ENCODE measurements around the gene ARFGAP1. TPM values are rescaled to one million over a fixed set of nuclear protein-coding genes. Genes with fewer than 3 reads are reported as not detected.
"Not testable (repeated sequence)": the region's sequence is repeated elsewhere in the genome, so short reads cannot be mapped to it uniquely, and the experiment has no call there.

The ARFGAP1 gene
- total RNA-seq, 4 donors from 2014 or later, result 34.4 to 306 (median 99.3) TPM

GRCh38 chr20:63297796-63298572 is 25.4 kb downstream of the ARFGAP1 start:
- no peaks in the 10 kb centered on the region for H3K9me3 ChIP-seq
- H3K4me3 ChIP-seq, result no peak overlapping the region
- intact Hi-C loops (cut with DNase I; ENCODE audit: low total_unique reads), result no loop called here
- H3K27me3 ChIP-seq, result peaks cover 5 to 25% of the 10 kb centered on the region in 2 donors
- DNase-seq, result no peak
- no peaks in the 10 kb centered on the region for H3K36me3 ChIP-seq
- no peak overlapping the region for H3K27ac ChIP-seq
- H3K4me1 ChIP-seq, result no peaks in the 10 kb centered on the region
- TF ChIP-seq CTCF (IDR thresholded peaks at IDR 0.05) (no peak), POLR2A (IDR thresholded peaks at IDR 0.05) (no peak)

- H3K9me3 ChIP-seq, result no peaks in the 10 kb centered on the region
- no peak for DNase-seq
- no peak overlapping the region for H3K27ac ChIP-seq
- H3K4me3 ChIP-seq, result no peak overlapping the region
- intact Hi-C loops (cut with DNase I; ENCODE audit: low total_unique reads), result no loop called here
- TF ChIP-seq CTCF (IDR thresholded peaks at IDR 0.05), result no peak
- no peak for TF ChIP-seq POLR2A (IDR thresholded peaks at IDR 0.05)
- peaks cover 5 to 25% of the 10 kb centered on the region in 2 donors for H3K27me3 ChIP-seq
- no peaks in the 10 kb centered on the region for H3K4me1 ChIP-seq
- H3K36me3 ChIP-seq, result no peaks in the 10 kb centered on the region
Observed at GRCh38 chr20:63298731-63299312, 26.2 kb downstream of the ARFGAP1 start.

GRCh38 chr20:63301671-63302070 is 29.1 kb downstream of the ARFGAP1 start:
- Histone ChIP-seq H3K27me3 (peaks cover 5 to 19% of the 10 kb centered on the region in 2 donors), H3K9me3 (no peaks in the 10 kb centered on the region), H3K4me3 (no peak overlapping the region), H3K27ac (no peak overlapping the region), H3K36me3 (no peaks in the 10 kb centered on the region), H3K4me1 (no peaks in the 10 kb centered on the region)
- intact Hi-C loops (cut with DNase I; ENCODE audit: low total_unique reads), result no loop called here
- no peak for DNase-seq
- no peak for TF ChIP-seq CTCF (IDR thresholded peaks at IDR 0.05)
- no peak for TF ChIP-seq POLR2A (IDR thresholded peaks at IDR 0.05)

GRCh38 chr20:63303095-63303666 is 30.6 kb downstream of the ARFGAP1 start:
- Histone ChIP-seq H3K4me1 (no peaks in the 10 kb centered on the region), H3K9me3 (no peaks in the 10 kb centered on the region), H3K36me3 (no peaks in the 10 kb centered on the region), H3K27ac (no peak overlapping the region), H3K27me3 (peaks cover 0 to 10% of the 10 kb centered on the region in 2 donors), H3K4me3 (no peak overlapping the region)
- DNase-seq, result no peak
- TF ChIP-seq POLR2A (IDR thresholded peaks at IDR 0.05), result no peak
- TF ChIP-seq CTCF (IDR thresholded peaks at IDR 0.05), result no peak
- intact Hi-C loops (cut with DNase I; ENCODE audit: low total_unique reads), result no loop called here

- H3K27ac ChIP-seq, result no peak overlapping the region
- no peak overlapping the region for H3K4me3 ChIP-seq
- H3K27me3 ChIP-seq, result peaks cover 0 to 10% of the 10 kb centered on the region in 2 donors
- no peaks in the 10 kb centered on the region for H3K9me3 ChIP-seq
- intact Hi-C loops (cut with DNase I; ENCODE audit: low total_unique reads), result no loop called here
- no peaks in the 10 kb centered on the region for H3K36me3 ChIP-seq
- no peak for DNase-seq
- H3K4me1 ChIP-seq, result no peaks in the 10 kb centered on the region
- TF ChIP-seq CTCF (IDR thresholded peaks at IDR 0.05), result no peak
- no peak for TF ChIP-seq POLR2A (IDR thresholded peaks at IDR 0.05)
Observed at GRCh38 chr20:63305393-63305792, 32.8 kb downstream of the ARFGAP1 start.

- DNase-seq; H3K27me3 ChIP-seq; H3K27ac ChIP-seq; H3K36me3 ChIP-seq; H3K9me3 ChIP-seq; intact Hi-C loops (cut with DNase I; ENCODE audit: low total_unique reads); H3K4me1 ChIP-seq; H3K4me3 ChIP-seq: not testable (repeated sequence)
Observed at GRCh38 chr20:63305933-63306672, 33.5 kb downstream of the ARFGAP1 start.

Data from uterus (tissue), 4 donors.